HL-60/S4 treated with phorbol 12-myristate 13-acetate at 8.2 ng/mL for 4 days and 3 days (cell line): Measurements from ENCODE around the gene KCNS3.
"Not testable (repeated sequence)": the region's sequence is repeated elsewhere in the genome, so short reads cannot be mapped to it uniquely, and the experiment has no call there.

Experiments
- in situ Hi-C: fragments of 300-500 bp; cut with MboI; formaldehyde crosslinking; loops from 2 replicates; pipeline ENCODE4 v1.15.0; 2022; ENCODE audit warnings: low sequenced_read_pairs

The KCNS3 gene

DNA sequence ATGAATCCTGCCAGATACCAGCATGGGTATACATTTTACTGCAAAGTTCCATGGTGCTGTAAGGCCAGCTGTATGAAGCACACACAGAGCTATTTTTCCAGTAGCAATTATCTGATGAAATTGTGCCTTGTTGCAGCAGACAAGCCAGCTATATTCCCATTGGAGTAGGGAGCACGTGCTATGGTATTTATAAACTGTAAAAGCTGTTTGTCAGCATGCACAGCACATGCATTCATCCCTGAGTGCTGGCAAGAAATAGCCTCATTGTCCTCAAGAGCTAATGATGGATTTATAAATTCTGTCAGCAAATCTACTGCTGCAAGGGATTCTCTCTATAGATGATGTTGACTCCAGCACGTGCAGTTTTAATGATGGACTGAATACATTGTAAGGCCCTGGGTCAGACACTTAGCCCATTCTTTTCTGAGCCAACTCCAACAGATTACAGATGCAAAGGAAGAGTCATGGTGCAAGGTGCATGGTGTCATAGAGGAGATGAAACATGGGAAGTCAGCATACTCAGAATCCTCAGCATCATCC lies 61.7 kb downstream of the KCNS3 start:
- in situ Hi-C loops: no loop called here

- in situ Hi-C loops: no loop called here
Measured at GRCh38 chr2:17943444-17943843, 65.0 kb downstream of the KCNS3 start.

- in situ Hi-C loops: no loop called here
Measured at GRCh38 chr2:17947113-17947512, 68.6 kb downstream of the KCNS3 start.

GRCh38 chr2:17950006-17950405 lies 71.5 kb downstream of the KCNS3 start:
- in situ Hi-C loops: no loop called here

GRCh38 chr2:17951563-17951962 lies 73.1 kb downstream of the KCNS3 start:
- in situ Hi-C loops: no loop called here

GRCh38 chr2:17958466-17959092 lies 80.1 kb downstream of the KCNS3 start:
- in situ Hi-C loops: no loop called here

DNA sequence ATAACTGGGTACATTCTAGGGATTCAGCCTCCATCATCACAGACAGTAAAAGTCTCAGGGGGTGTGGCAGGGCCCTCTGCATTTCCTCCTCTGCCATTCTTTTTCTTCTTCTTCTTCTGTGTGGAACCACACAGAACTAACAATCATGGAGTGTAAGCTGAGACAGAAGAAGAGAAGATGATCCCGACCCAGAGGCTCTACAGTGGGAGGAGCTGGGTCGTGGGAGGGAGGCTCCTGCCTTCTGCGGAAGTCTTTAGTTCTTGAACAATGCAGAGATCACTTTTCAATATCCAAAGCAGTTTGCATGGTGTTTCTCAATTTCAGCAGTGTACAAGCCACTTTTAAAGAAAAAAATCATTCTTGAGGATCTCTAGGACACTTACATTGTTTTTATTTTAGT lies 80.9 kb downstream of the KCNS3 start:
- in situ Hi-C loops: no loop called here

GRCh38 chr2:17959833-17960232 lies 81.4 kb downstream of the KCNS3 start:
- in situ Hi-C loops: no loop called here

GRCh38 chr2:17960925-17961324 lies 82.5 kb downstream of the KCNS3 start:
- in situ Hi-C loops: no loop called here

- in situ Hi-C loops: no loop called here
Measured at GRCh38 chr2:17961789-17962188, 83.3 kb downstream of the KCNS3 start.

DNA sequence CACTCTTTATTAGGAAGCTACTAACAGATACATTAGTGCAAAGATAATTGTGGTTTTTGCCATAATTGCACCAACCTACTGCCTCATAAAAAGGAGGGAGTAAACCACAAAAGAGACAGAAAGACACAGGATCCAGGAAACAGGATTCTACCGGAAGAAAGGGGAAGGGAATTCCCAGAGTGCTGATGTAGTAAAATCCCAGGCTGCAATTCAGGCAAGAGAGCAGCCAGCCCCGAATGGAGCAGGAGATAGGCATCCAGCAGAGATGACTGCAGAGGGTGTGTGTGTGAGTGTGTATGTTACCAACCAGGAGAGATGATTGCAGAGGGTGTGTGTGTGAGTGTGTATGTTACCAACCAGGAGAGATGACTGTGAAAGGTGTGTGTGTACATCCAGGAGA lies 84.4 kb downstream of the KCNS3 start:
- in situ Hi-C loops: no loop called here

- in situ Hi-C loops: not testable (repeated sequence)
Measured at GRCh38 chr2:17963571-17963970, 85.1 kb downstream of the KCNS3 start.

GRCh38 chr2:17965196-17965595 lies 86.7 kb downstream of the KCNS3 start:
- in situ Hi-C loops: no loop called here

DNA sequence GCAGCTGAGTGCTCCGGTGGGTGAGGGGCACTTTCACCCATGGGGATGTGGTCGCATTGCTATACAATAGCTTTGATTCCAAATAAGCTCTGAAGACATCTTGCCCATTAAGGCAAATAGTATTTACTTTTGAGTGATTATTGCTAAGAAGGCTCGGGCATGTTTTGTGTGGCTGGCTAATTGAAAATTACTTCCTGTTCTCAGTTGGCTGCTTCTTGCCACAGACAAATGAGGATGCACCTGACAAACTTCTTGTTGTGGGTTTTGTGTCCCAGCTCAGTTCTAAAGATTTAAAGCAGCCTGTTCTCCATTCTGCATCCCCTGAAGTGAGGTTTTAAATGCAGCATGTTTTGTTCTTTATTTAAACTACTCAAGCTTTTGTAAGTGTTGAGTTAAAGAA lies 88.3 kb downstream of the KCNS3 start:
- in situ Hi-C loops: no loop called here

DNA sequence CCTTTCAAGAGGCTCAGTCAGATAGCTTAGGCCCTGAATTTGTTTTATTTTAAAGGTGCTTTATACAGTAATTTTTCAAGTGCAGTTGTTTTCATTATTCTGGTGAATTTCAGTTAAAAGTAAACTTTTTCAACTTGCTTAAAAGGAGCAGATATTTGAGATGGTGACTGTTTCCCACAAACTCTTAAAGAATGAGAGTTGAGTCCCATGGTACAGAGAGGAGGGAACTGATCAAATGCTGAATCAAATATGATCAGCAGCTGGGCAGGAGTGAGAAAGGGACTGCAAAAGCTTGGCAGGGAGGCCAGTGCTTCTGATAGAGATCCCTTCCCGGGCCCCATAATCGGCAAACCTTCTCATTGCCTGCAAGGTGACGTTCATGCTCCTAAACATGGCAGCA lies 91.2 kb downstream of the KCNS3 start:
- in situ Hi-C loops: no loop called here

DNA sequence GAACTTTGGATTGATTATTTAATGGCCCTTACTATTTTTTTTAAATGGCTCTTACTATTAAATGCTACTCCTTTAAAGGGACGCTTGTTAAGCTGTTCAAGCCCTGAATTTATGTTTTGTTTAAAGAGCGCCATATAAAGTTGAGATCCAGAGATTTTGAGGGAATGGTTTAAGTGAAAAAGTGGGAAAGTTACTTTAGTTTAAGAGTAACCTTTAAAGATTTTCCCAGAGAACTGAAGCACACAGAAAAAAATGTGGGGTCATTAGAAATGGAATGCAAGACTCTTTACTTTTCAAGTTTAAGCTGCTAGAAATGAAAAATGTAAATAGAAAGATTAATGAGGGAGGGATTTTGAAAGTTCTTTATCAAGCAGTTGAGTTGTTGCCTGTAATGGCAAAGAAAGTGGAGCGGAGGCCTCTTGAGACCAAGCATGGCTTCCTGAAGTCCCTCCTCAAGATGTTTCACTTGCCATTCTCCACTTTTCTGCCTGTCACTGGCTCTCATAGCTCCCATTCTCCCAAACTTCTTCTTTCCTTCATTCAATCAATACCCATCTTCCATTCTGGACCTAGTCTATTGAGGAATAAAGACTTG lies 93.2 kb downstream of the KCNS3 start:
- in situ Hi-C loops: no loop called here

GRCh38 chr2:17972991-17973390 lies 94.5 kb downstream of the KCNS3 start:
- in situ Hi-C loops: no loop called here

DNA sequence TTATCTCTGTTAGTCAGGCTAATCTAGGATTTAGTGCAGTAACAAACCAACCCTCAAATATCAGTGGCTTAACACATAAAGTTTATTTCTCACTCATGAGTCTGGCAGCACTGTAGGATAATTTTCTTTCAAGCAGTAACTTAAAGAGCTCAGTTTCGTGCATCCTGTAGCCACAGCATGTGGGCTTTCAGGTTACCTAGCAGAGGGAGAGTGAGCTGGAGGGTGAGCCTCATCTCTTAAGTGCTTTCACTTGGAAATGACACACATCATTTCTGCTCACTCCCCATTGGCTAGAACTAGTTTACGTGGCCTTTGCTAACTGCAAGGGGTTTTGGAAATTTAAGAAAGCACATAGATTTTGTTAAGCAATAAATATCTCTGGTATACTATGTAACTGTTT lies 96.9 kb downstream of the KCNS3 start:
- in situ Hi-C loops: no loop called here

DNA sequence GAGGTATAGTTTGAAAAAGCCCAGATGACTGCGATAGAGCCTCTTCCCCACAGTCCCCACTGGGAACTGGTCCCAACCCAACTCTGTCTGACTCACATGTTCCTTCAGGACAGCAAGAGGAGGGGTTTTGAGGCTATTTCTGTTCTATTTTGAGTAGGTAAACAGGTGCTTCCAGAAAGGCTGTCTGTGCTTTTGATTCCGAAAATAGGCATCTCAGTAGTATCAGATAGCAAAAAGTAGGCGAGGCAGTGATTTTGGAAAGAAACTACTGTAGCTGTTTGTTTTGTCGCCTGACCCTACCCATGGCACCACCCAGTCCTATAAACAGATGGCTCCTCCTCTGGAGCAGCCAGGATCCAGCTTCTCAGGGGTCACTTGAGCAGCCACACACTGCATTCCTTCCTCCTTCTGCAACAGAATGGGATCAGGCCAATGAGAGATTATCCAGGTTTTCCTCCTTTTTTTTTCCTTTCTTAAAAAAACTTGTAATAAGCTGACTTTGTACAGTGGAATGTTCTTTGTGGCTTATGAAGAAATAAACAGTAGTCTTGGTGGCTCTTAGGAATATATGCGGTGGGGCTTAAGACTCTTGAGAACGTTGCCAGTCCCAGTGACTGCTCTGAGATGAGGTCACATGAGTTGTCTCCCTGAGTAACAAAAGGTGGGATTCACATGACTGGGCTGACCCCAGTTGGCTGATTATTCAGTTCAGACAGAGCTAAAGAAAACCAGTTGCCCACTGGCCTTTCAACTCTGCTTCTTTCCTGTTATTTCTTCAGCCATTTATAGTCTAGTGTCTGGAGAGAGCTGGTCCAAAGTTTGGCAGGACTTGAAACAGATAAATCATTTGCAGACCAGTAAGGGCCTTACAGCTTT lies 98.6 kb downstream of the KCNS3 start:
- in situ Hi-C loops: no loop called here

DNA sequence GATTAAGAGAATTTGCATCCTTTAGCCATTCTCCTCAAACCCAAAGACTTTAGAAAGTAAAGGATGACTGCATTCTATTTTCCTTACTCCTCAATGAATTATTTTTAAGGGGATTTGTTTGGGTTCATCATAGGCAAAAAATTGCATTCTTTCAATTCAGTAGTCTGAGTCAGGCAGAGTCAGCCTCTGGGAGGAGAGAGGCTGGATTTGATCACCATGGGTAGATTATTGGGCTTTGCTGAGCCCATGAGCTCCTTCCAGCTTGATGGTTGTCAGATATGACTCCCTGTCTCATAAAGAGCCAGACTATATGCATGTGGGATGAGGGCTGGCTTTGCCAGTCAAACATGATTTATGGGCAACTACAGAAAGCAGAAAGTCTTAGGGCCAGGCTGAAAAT lies 101.2 kb downstream of the KCNS3 start:
- in situ Hi-C loops: no loop called here

DNA sequence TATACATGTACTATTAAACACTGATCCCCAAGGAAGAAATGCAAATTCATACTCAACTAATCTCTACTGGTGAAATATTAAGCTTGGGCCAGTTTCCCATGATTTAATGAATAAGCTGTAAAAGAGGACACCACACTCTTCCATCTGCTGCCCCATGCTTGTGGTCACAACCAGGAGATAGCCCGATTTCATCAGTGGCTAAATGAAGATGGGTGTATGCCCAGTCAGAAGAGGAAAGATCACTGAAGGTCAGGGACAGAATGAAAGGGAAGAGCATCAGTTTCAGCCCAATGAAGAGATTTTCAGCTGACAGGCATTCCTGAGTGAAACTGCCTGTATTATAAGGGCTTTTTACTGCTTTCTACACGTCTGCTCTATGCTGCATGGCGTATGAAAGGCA lies 103.5 kb downstream of the KCNS3 start:
- in situ Hi-C loops: no loop called here
